Neural progenitor cell (in vitro differentiated cells): ENCODE results near the gene SFMBT1.

ENCODE experiments used
- CTCF ChIP-seq: fragments of 200-600 bp; sonication (generic); IDR thresholded peaks from 2 replicates; pipeline ENCODE4 v1.5.1; 2017; ENCODE audit warnings: antibody characterized with exemption, mild to moderate bottlenecking
- EZH2 ChIP-seq: fragments of 200-600 bp; sonication (generic); IDR thresholded peaks from 2 replicates; pipeline ENCODE4 v1.6.1; 2017; ENCODE audit warnings: antibody characterized with exemption, mild to moderate bottlenecking, moderate library complexity

- no peak for TF ChIP-seq CTCF
- no peak for TF ChIP-seq EZH2
These were observed 135.1 kb downstream of the SFMBT1 start for GRCh38 chr3:52910823-52911222.
